Body of pancreas (tissue), 4 donors: ENCODE data around the gene MERTK. TPM values are rescaled to one million over a fixed set of nuclear protein-coding genes. Genes with fewer than 3 reads are reported as not detected.
"Not testable (repeated sequence)": the region's sequence is repeated elsewhere in the genome, so short reads cannot be mapped to it uniquely, and the experiment has no call there.

Experiments used
- ATAC-seq: fragments of 150-250 bp; one replicate; pipeline ENCODE4 v1.9.1; 2016
- DNase-seq, 4 donors: peaks; one replicate each; pipeline ENCODE4 v3.0.0-alpha.2; 2019
- H3K27ac ChIP-seq, 4 donors: fragments of 200-600 bp; sonication (generic); 1 replicate in 3 of 4; 2 replicates in 1 of 4; pipeline versions ENCODE4 v1.5.1 to v1.6.1; 2016 to 2019; ENCODE audit warnings: mild to moderate bottlenecking in 1 of 4, mixed read lengths in 1 of 4, moderate library complexity in 1 of 4
- H3K27me3 ChIP-seq, 2 donors: fragments of 200-600 bp; sonication (generic); one replicate each; pipeline ENCODE4 v1.6.0; 2016; ENCODE audit warnings: mild to moderate bottlenecking in 1 of 2
- H3K36me3 ChIP-seq, 2 donors: fragments of 200-600 bp; sonication (generic); replicated peaks in 1 of 2; 2 replicates each; pipeline ENCODE4 v1.5.1; 2016; ENCODE audit warnings: low read depth in 2 of 2; ENCODE audit not compliant: insufficient read depth in 1 of 2
- H3K4me1 ChIP-seq: fragments of 200-600 bp; sonication (generic); one replicate; pipeline ENCODE4 v1.6.0; 2016
- H3K4me3 ChIP-seq, 2 donors: fragments of 200-600 bp; sonication (generic); 1 replicate in 1 of 2; 2 replicates in 1 of 2; pipeline ENCODE4 v1.5.1; 2016 to 2019
- H3K9me3 ChIP-seq, 3 donors: fragments of 200-600 bp; sonication (generic); 1 replicate in 2 of 3; 2 replicates in 1 of 3; pipeline ENCODE4 v1.5.1; 2016
- POLR2A ChIP-seq, 3 donors: fragments of 450-650 bp; IDR thresholded peaks; one replicate each; pipeline ENCODE4 v1.6.1; 2016; ENCODE audit warnings: antibody characterized with exemption in 3 of 3, mild to moderate bottlenecking in 2 of 3
- WGBS, 2 donors: methylation state at CpG; one replicate each; pipeline ENCODE4 v1.1.5; 2017; 5-methylcytosine and 5-hydroxymethylcytosine counted together
- intact Hi-C: fragments of 100-400 bp; cut with DNase I; formaldehyde crosslinking; loops from one replicate; pipeline ENCODE4 v1.15.1; 2023
- total RNA-seq, 2 donors: library from RNA; depleted of rRNA; stranded (reverse); fragments of >200 nt; gene quantifications; one replicate each; pipeline ENCODE4 v1.1.0, GENCODE V29; 2016
- TF ChIP-seq, protein P1 (sequence below), 7 experiments: fragments of 450-650 bp in 4 of 7; fragments of 200-600 bp in 3 of 7; sonication (generic) in 3 of 7; IDR thresholded peaks; one replicate each; pipeline ENCODE4 v1.5.1; 2016 to 2019; ENCODE audit warnings: antibody characterized with exemption in 7 of 7

Gene MERTK
- total RNA-seq, 2 donors from 2014 or later = 7.9 to 9.6 TPM

DNA sequence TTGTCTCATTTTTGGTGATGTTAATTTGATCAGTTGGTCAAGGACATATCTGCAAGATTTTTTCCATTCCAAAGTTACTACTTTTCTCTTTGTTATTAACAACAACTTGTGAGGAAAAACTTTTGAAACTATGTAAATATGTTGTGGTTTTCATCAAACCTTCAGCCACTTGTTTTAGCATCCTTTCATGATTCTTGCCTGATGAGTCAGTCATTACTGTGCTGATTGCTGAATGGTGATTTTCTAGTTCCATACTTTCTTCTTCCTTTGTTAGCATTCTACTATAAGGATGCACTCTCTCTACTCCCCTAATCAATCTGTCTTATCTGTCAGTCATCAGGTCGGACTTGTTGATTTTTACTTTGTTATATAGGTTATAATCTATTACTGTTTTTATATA is 167.6 kb downstream of the MERTK start:
- DNase-seq (no peak), ATAC-seq (no peak)
- intact Hi-C loops = no loop called here
- Histone ChIP-seq H3K9me3 (no peaks in the 10 kb centered on the region), H3K36me3 (peaks cover 0 to 19% of the 10 kb centered on the region in 2 donors), H3K27me3 (no peaks in the 10 kb centered on the region), H3K27ac (no peak overlapping the region), H3K4me1 (peaks cover 4% of the 10 kb centered on the region), H3K4me3 (no peak overlapping the region)
- no peak for TF ChIP-seq POLR2A (IDR thresholded peaks at IDR 0.05)
- TF ChIP-seq, protein P1, sequence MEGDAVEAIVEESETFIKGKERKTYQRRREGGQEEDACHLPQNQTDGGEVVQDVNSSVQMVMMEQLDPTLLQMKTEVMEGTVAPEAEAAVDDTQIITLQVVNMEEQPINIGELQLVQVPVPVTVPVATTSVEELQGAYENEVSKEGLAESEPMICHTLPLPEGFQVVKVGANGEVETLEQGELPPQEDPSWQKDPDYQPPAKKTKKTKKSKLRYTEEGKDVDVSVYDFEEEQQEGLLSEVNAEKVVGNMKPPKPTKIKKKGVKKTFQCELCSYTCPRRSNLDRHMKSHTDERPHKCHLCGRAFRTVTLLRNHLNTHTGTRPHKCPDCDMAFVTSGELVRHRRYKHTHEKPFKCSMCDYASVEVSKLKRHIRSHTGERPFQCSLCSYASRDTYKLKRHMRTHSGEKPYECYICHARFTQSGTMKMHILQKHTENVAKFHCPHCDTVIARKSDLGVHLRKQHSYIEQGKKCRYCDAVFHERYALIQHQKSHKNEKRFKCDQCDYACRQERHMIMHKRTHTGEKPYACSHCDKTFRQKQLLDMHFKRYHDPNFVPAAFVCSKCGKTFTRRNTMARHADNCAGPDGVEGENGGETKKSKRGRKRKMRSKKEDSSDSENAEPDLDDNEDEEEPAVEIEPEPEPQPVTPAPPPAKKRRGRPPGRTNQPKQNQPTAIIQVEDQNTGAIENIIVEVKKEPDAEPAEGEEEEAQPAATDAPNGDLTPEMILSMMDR (IDR thresholded peaks at IDR 0.05) = no peak
- 33 to 43% methylated on average over 1 of the region's 1 CpG for WGBS, 2 donors

DNA sequence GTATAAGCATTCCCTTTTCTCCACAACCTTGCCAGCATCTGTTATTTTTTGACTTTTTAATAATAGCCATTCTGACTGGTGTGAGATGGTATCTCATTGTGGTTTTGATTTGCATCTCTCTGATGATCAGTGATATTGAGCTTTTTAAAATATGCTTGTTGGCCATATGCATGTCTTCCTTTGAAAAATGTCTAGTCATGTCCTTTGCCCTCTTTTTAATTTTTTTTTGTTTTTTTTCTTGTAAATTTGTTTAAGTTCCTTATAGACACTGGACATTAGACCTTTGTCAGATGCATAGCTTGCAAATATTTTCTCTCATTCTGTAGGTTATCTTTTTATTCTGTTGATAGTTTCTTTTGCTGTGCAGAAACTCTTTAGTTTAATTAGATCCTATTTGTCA is 171.4 kb downstream of the MERTK start:
- H3K9me3 ChIP-seq, H3K4me3 ChIP-seq, intact Hi-C loops, DNase-seq, H3K4me1 ChIP-seq, H3K27me3 ChIP-seq, ATAC-seq, H3K27ac ChIP-seq: not testable (repeated sequence)
- H3K36me3 ChIP-seq = peaks cover 0 to 14% of the 10 kb centered on the region in 2 donors

DNA sequence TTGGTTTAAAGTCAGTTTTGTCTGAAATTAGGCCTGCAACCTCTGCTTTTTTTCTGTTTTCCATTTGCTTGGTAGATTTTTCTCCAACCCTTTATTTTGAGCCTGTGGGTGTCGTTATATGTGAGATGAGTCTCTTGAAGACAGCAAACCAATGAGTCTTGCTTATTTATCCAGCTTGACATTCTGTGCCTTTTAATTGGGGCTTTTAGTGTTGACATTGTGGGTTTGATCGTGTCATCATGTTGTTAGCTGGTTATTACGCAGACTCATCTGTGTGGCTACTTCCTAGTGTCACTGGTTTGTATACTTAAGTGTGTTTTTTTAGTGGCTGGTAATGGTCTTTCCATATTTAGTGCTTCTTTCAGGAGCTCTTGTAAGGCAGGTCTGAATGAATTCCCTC is 175.5 kb downstream of the MERTK start:
- intact Hi-C loops = no loop called here
- TF ChIP-seq, protein P1 (IDR thresholded peaks at IDR 0.05) = no peak
- no peak for TF ChIP-seq POLR2A (IDR thresholded peaks at IDR 0.05)
- Histone ChIP-seq H3K36me3 (peaks cover 0 to 4% of the 10 kb centered on the region in 2 donors), H3K27ac (no peak overlapping the region), H3K27me3 (no peaks in the 10 kb centered on the region), H3K4me1 (no peaks in the 10 kb centered on the region), H3K9me3 (no peaks in the 10 kb centered on the region), H3K4me3 (no peak overlapping the region)
- 94 to 97% methylated on average over 3 of the region's 3 CpGs for WGBS, 2 donors
- ATAC-seq (no peak), DNase-seq (no peak)

DNA sequence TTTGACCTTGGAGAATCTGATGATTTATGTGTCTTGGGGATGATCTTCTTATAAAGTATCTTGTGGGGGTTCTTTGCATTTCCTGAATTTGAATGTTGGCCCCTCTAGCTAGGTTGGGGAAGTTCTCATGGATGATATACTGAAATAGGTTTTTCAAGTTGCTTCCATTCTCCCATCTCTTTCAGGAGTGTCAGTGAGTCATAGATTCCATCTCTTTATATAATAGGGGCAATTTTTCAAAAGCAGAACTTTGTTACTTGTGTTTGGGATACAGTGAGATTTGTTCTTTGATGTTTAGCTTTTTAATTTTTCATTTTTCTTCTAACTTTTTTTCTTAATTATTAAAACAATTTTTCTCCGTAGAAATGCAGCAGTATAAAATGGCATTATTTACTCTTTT is 176.1 kb downstream of the MERTK start:
- no peaks in the 10 kb centered on the region for H3K4me1 ChIP-seq
- no peaks in the 10 kb centered on the region for H3K27me3 ChIP-seq
- WGBS, 2 donors = 87 to 100% methylated on average over 1 of the region's 1 CpG
- no peak overlapping the region for H3K4me3 ChIP-seq
- intact Hi-C loops = no loop called here
- H3K27ac ChIP-seq = no peak overlapping the region
- H3K9me3 ChIP-seq = no peaks in the 10 kb centered on the region
- TF ChIP-seq, protein P1 (IDR thresholded peaks at IDR 0.05) = no peak
- TF ChIP-seq POLR2A (IDR thresholded peaks at IDR 0.05) = no peak
- DNase-seq (no peak), ATAC-seq (no peak)
- peaks cover 0 to 3% of the 10 kb centered on the region in 2 donors for H3K36me3 ChIP-seq

DNA sequence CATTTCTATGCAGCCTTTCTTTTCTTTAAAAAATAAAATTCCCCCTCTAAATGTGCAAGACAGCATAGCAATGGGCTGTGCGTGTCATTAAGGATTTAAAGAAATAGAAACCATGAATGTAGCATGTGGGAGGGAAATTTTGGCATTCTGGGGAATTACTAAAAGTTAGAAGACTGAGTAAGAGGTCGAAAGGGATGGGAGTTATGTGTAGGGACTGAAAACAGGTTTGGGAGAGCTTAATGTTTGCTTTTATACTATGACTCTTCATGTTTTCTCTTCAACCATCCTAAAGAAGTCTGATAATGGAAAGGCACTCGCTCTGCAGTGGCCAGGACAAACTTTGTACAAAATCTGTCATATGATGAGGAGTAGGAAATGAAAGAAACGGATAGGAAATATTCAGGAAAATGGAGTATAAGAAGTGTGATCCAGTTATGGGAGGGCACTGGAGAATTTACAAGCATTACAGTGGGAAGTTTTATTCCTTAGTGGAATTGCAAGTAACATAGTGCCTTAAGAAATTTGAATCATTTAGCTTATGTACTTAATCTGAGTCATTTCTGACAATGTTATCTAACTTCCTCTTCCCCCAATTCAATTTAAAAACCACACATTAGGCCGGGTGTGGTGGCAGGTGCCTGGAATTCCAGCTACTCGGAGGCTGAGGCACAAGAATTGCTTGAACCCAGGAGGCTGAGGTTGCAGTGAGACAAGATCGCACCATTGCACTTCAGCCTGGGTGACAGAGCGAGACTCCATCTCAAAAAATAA is 177.3 kb downstream of the MERTK start:
- Histone ChIP-seq H3K27me3 (no peaks in the 10 kb centered on the region), H3K4me1 (no peaks in the 10 kb centered on the region), H3K9me3 (no peaks in the 10 kb centered on the region), H3K27ac (no peak overlapping the region), H3K4me3 (no peak overlapping the region), H3K36me3 (peaks cover 0 to 1% of the 10 kb centered on the region in 2 donors)
- ATAC-seq (no peak), DNase-seq (no peak)
- WGBS, 2 donors = 70 to 74% methylated on average over 8 of the region's 8 CpGs
- TF ChIP-seq POLR2A (IDR thresholded peaks at IDR 0.05) = no peak
- TF ChIP-seq, protein P1 (IDR thresholded peaks at IDR 0.05) = no peak
- intact Hi-C loops = no loop called here
